ENCODE measurements around the gene PHF13. TPM values are rescaled to one million over a fixed set of nuclear protein-coding genes. Genes with fewer than 3 reads are reported as not detected.

PHF13 gene
- total RNA-seq, 1 experiment from 2014 or later, result 55.8 TPM

DNA sequence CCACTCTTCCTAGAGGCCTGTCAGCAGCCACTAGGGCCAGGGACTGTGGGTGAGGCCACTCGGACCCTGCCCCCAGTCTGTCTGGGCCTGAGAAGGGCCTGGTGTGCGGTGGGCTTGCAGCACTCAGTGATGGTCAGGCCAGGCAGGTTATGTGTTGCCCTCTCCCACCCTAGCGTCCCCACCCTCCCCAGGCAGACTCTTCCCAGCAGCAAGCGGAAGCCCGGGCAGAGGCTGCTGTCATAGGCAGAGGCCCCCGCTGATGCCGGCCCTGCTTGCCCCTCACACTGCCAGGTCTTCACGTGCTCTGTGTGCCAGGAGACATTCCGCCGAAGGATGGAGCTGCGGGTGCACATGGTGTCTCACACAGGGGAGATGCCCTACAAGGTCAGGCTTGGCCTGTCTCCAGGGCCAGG is 27.1 kb upstream of the PHF13 start:
- Histone ChIP-seq H2BK20ac (ENCODE audit: low read depth, low read length, poor library complexity, severe bottlenecking) (no peak overlapping the region), H3K79me1 (ENCODE audit: insufficient read depth, low read depth, low read length, poor library complexity, severe bottlenecking) (no peaks in the 10 kb centered on the region), H3K56ac (ENCODE audit: insufficient read length, low read depth, low read length) (no peak overlapping the region), H4K8ac (replicated peaks; ENCODE audit: insufficient read length, low read depth, low read length) (no peak overlapping the region), H2BK12ac (ENCODE audit: insufficient read length, low read depth, low read length) (no peak overlapping the region), H3K27me3 (ENCODE audit: insufficient read depth, low read length) (no peaks in the 10 kb centered on the region), H3T11ph (ENCODE audit: low read length) (no peak overlapping the region), H3K79me2 (ENCODE audit: insufficient read depth, low read length) (no peaks in the 10 kb centered on the region), H2BK15ac (ENCODE audit: low read depth, low read length) (no peak overlapping the region), H3K4me2 (ENCODE audit: insufficient read depth, insufficient read length, low read length) (no peak overlapping the region), H2AK5ac (ENCODE audit: insufficient read length, low read length) (no peak overlapping the region), H4K20me1 (ENCODE audit: control insufficient read depth, insufficient read depth, insufficient read length) (no peaks in the 10 kb centered on the region), H3K23ac (ENCODE audit: insufficient read length, low read depth, low read length) (no peak overlapping the region), H2BK120ac (ENCODE audit: low read depth, low read length, poor library complexity, severe bottlenecking) (no peak overlapping the region), H4K91ac (ENCODE audit: insufficient read length, low read depth, low read length) (no peak overlapping the region), H2BK5ac (ENCODE audit: insufficient read length, low read length) (no peak overlapping the region), H2AFZ (ENCODE audit: low read length) (no peak overlapping the region), H3K23me2 (ENCODE audit: insufficient read length, low read depth, low read length, poor library complexity, severe bottlenecking) (no peaks in the 10 kb centered on the region), H3K4me1 (ENCODE audit: insufficient read depth, low read length) (no peaks in the 10 kb centered on the region), H3K9ac (ENCODE audit: extremely low read depth, insufficient read length, low read length) (no peak overlapping the region), H3K14ac (ENCODE audit: insufficient read depth, low read length) (no peak overlapping the region; the same call in 1 of the 2 replicates), H4K5ac (ENCODE audit: insufficient read length, low read depth, low read length) (no peak overlapping the region), H3K4ac (ENCODE audit: low read depth, low read length) (no peak overlapping the region), H3K9me3 (ENCODE audit: control insufficient read depth, low read depth, low read length) (no peaks in the 10 kb centered on the region), H3K18ac (ENCODE audit: insufficient read length, low read depth, low read length) (no peak overlapping the region), H3K27ac (ENCODE audit: insufficient read length, low read depth, low read length) (no peak overlapping the region)
- WGBS (ENCODE audit: extremely low coverage, insufficient read length, low lambda C conversion rate), result no CpG with 5 or more reads among the region's 11 CpGs
- Mint-ChIP-seq H3K4me1 (peaks cover 0 to 3% of the 10 kb centered on the region in 2 experiments; a peak in 2 of 4 replicates), H3K27ac (no peak overlapping the region), H3K27me3 (ENCODE audit: low read depth) (no peaks in the 10 kb centered on the region), H3K4me3 (no peak overlapping the region), H3K36me3 (ENCODE audit: insufficient read depth in 1 of 3, low read depth in 3 of 3) (peaks cover 9 to 44% (median 31%) of the 10 kb centered on the region in 3 experiments; a peak in 6 of 7 replicates), H3K9me3 (no peaks in the 10 kb centered on the region)
- DNase-seq, result no peak
- TF ChIP-seq CTCF (conservative IDR thresholded peaks at IDR 0.05), result no peak
